Measurements from ENCODE around the gene PRND.

DNA sequence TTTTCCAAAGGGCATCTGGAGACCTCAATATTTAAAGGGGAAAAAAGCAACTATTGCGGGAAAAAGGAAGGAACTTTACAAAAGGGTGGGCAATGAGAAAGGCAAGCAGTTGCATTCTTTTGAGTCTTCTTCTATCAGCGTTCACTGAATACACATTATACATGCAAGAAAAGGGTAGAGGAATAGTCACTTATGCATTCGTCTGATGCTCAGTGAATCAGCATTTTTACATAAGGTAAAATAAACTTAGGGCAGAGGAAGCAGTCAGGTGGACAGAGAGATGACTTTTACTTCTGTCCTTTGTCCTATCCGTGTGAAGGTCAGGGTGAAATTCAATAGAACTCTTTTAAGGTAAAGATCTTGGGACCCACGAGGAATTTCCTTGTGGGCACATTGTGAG, 49.3 kb downstream of the PRND start:
- TF ChIP-seq, protein P1, sequence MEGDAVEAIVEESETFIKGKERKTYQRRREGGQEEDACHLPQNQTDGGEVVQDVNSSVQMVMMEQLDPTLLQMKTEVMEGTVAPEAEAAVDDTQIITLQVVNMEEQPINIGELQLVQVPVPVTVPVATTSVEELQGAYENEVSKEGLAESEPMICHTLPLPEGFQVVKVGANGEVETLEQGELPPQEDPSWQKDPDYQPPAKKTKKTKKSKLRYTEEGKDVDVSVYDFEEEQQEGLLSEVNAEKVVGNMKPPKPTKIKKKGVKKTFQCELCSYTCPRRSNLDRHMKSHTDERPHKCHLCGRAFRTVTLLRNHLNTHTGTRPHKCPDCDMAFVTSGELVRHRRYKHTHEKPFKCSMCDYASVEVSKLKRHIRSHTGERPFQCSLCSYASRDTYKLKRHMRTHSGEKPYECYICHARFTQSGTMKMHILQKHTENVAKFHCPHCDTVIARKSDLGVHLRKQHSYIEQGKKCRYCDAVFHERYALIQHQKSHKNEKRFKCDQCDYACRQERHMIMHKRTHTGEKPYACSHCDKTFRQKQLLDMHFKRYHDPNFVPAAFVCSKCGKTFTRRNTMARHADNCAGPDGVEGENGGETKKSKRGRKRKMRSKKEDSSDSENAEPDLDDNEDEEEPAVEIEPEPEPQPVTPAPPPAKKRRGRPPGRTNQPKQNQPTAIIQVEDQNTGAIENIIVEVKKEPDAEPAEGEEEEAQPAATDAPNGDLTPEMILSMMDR (IDR thresholded peaks at IDR 0.05; ENCODE audit: low read length), result no peak
- TF ChIP-seq EZH2 (optimal IDR thresholded peaks at IDR 0.05; ENCODE audit: low read depth, low read length), result no peak

Measured in MM.1S (cell line).